NB4 (cell line): ENCODE data around the gene QRICH2.

Source experiments
- CTCF ChIP-seq: IDR thresholded peaks from one replicate; pipeline ENCODE4 v1.5.1; 2012; ENCODE audit warnings: low read depth, low read length
- MYC ChIP-seq: IDR thresholded peaks from 2 replicates; pipeline ENCODE4 v1.6.1; 2011; ENCODE audit warnings: low read depth, low read length
- POLR2A ChIP-seq: IDR thresholded peaks from 2 replicates; pipeline ENCODE4 v1.6.1; 2011; ENCODE audit warnings: mild to moderate bottlenecking; ENCODE audit not compliant: insufficient read length; ENCODE audit errors: extremely low read depth

GRCh38 chr17:76234354-76234679 lies 73.8 kb downstream of the QRICH2 start:
- TF ChIP-seq POLR2A (no peak), CTCF (no peak), MYC (no peak)
